Suprapubic skin (tissue), 4 donors: ENCODE measurements around the gene SLC25A33. TPM values are rescaled to one million over a fixed set of nuclear protein-coding genes. Genes with fewer than 3 reads are reported as not detected.
A peak's percentile ranks its signal among the peaks of the same experiment; 100 is the strongest.

Experiments
- DNase-seq, 2 donors: peaks; one replicate each; pipeline ENCODE4 v3.0.0-alpha.2; 2019; ENCODE audit warnings: low spot score in 2 of 2
- H3K27ac ChIP-seq: fragments of 200-600 bp; sonication (generic); one replicate; pipeline ENCODE4 v1.5.1; 2019
- H3K27me3 ChIP-seq: fragments of 200-600 bp; sonication (generic); one replicate; pipeline ENCODE4 v1.5.1; 2019
- H3K36me3 ChIP-seq: fragments of 200-600 bp; sonication (generic); one replicate; pipeline ENCODE4 v1.5.1; 2019
- H3K4me1 ChIP-seq: fragments of 200-600 bp; sonication (generic); one replicate; pipeline ENCODE4 v1.5.1; 2019
- H3K4me3 ChIP-seq: fragments of 200-600 bp; sonication (generic); one replicate; pipeline ENCODE4 v1.5.1; 2019; ENCODE audit warnings: mild to moderate bottlenecking
- H3K9me3 ChIP-seq: fragments of 200-600 bp; sonication (generic); one replicate; pipeline ENCODE4 v1.5.1; 2019
- EP300 ChIP-seq: sonication (generic); formaldehyde crosslinking; IDR thresholded peaks from one replicate; pipeline ENCODE4 v1.6.1; 2017; ENCODE audit warnings: antibody characterized with exemption
- POLR2A ChIP-seq, 2 donors: fragments of 450-650 bp; IDR thresholded peaks; one replicate each; pipeline ENCODE4 v1.6.1; 2017; ENCODE audit warnings: antibody characterized with exemption in 2 of 2, mild to moderate bottlenecking in 2 of 2, moderate library complexity in 2 of 2
- POLR2AphosphoS5 ChIP-seq, 3 donors: sonication (generic); formaldehyde crosslinking; IDR thresholded peaks; one replicate each; pipeline ENCODE4 v1.6.1; 2017; ENCODE audit warnings: antibody characterized with exemption in 3 of 3
- WGBS: methylation state at CpG from one replicate; pipeline ENCODE4 v1.1.5; 2018; 5-methylcytosine and 5-hydroxymethylcytosine counted together
- total RNA-seq, 4 donors: library from RNA; depleted of rRNA; stranded (reverse); fragments of >200 nt; gene quantifications; one replicate each; pipeline ENCODE4 v1.1.0, GENCODE V29; 2016
- TF ChIP-seq, protein P1 (sequence below), 2 donors: fragments of 200-600 bp in 1 of 2; fragments of 450-650 bp in 1 of 2; sonication (generic) in 1 of 2; IDR thresholded peaks; one replicate each; pipeline ENCODE4 v1.5.1; 2016 to 2019; ENCODE audit warnings: antibody characterized with exemption in 2 of 2, mild to moderate bottlenecking in 1 of 2, moderate library complexity in 1 of 2

SLC25A33 gene, protein sequence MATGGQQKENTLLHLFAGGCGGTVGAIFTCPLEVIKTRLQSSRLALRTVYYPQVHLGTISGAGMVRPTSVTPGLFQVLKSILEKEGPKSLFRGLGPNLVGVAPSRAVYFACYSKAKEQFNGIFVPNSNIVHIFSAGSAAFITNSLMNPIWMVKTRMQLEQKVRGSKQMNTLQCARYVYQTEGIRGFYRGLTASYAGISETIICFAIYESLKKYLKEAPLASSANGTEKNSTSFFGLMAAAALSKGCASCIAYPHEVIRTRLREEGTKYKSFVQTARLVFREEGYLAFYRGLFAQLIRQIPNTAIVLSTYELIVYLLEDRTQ
- total RNA-seq, result 1 to 10 TPM; 2.3 to 9.7 (median 5.3) TPM

DNA sequence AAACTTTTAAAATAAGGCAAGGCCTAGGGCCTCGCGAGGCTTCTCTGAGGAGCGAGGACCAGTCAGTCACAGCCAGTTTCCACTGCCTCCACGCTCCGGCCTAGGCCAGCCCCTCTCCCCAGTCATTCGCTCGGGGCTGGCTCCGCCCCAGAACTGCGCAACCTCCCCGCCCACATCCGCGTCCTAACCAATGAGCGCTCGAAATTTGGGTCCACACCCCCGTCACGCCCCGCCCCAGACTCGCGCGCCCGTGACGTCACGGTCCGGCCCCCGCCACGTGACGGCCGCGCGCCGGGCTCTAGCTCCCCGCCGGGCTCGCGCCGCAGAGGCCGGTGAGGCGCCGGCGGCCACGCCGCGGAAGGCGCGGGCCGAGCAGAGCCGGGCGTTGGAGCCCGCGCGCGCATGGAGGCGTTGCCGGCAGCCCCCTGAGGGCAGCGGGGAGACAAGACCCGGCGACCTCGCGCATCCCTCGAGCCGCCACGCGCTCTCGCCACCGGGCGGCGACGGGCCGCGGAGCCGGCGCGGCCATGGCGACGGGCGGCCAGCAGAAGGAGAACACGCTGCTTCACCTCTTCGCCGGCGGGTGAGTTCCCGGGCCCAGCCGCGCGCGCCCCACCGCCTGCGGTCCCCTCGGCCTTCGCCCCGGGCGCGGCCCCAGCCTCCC, at the start of gene SLC25A33:
Gene SLC25A33 (plus strand): TSS at position 301 of the 664 bp plus-strand sequence. CDS start 227 bp downstream, at position 528.
- DNase-seq, result peak; percentile 97 to 99
- H3K4me1 ChIP-seq, result peaks cover 41% of the 10 kb centered on the region
- peak within 1 kb of the TSS; percentile 93 for H3K27ac ChIP-seq
- peak within 1 kb of the TSS; percentile 80 for H3K4me3 ChIP-seq
- TF ChIP-seq, protein P1, sequence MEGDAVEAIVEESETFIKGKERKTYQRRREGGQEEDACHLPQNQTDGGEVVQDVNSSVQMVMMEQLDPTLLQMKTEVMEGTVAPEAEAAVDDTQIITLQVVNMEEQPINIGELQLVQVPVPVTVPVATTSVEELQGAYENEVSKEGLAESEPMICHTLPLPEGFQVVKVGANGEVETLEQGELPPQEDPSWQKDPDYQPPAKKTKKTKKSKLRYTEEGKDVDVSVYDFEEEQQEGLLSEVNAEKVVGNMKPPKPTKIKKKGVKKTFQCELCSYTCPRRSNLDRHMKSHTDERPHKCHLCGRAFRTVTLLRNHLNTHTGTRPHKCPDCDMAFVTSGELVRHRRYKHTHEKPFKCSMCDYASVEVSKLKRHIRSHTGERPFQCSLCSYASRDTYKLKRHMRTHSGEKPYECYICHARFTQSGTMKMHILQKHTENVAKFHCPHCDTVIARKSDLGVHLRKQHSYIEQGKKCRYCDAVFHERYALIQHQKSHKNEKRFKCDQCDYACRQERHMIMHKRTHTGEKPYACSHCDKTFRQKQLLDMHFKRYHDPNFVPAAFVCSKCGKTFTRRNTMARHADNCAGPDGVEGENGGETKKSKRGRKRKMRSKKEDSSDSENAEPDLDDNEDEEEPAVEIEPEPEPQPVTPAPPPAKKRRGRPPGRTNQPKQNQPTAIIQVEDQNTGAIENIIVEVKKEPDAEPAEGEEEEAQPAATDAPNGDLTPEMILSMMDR (IDR thresholded peaks at IDR 0.05), result peak in 1 of 2 donors; percentile 3
- TF ChIP-seq POLR2A (IDR thresholded peaks at IDR 0.05) (peak; percentile 85 to 95), EP300 (peak; percentile 41), POLR2AphosphoS5 (IDR thresholded peaks at IDR 0.05) (no peak)
- WGBS, result 2% methylated on average over 28 of the region's 92 CpGs
- H3K9me3 ChIP-seq, result no peaks in the 10 kb centered on the region
- H3K36me3 ChIP-seq, result no peaks in the 10 kb centered on the region
- H3K27me3 ChIP-seq, result no peaks in the 10 kb centered on the region

DNA sequence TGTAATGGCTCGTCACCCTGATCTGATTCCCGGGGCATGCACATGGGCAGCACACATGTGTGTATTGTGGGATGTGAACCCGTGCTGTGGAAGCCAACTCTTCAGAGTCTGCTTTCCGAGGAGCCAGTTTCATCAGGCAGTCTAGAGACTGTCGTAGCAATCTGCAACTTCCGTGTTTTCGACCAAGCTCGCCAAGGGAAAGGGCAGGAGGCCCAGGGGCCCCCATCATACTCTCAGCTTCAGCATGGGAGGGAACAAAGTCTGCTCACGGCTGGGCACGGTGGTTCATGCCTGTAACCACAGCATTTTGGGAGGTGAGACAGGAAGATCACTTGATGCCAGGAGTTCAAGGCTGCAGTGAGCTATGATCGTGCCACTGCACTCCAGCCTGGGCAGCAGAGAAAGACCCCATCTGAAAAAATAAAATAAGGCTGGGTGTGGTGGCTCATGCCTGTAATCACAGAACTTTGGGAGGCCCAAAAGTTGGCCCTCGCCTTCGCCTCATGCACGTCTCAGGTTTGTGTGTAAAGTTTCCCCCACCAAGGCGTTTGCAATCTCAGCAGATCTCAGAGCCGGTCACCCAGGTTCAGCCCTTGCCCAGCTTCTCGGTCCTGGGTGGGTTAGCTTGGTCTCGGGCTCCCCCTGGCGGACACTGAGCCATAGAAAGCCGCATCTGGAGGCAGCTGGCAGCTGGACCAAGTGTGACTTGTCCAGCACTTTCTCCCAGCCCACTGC, 48.5 kb upstream of the SLC25A33 start:
- H3K4me3 ChIP-seq, result no peak overlapping the region
- TF ChIP-seq, protein P1 (IDR thresholded peaks at IDR 0.05), result peak; percentile 86 to 87
- TF ChIP-seq POLR2AphosphoS5 (IDR thresholded peaks at IDR 0.05) (no peak), EP300 (no peak)
- peak; percentile 93 for DNase-seq
- H3K4me1 ChIP-seq, result peaks cover 14% of the 10 kb centered on the region
- H3K9me3 ChIP-seq, result no peaks in the 10 kb centered on the region
- 68% methylated on average over 12 of the region's 20 CpGs for WGBS
- peaks cover 8% of the 10 kb centered on the region for H3K27me3 ChIP-seq
- no peaks in the 10 kb centered on the region for H3K36me3 ChIP-seq
- H3K27ac ChIP-seq, result no peak overlapping the region

DNA sequence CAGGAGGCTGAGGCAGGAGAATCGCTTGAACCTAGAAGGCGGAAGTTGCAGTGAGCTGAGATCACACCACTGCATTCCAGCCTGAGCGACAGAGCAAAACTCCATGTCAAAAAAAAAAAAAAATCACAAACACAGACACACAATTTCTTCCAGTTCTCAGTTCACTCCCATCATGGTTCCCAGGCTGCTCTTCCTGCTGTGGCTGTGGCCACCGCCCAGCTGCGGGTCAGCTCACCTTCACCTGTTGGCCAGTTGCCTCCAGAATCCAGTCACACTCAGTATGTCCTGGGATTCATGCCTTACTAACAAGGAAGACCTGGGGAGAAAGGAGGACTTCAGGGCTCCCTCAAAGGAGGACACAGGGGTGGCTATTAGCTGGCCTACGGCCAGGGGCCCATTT, 45.9 kb upstream of the SLC25A33 start:
- Histone ChIP-seq H3K9me3 (no peaks in the 10 kb centered on the region), H3K27me3 (peaks cover 8% of the 10 kb centered on the region), H3K4me1 (peaks cover 14% of the 10 kb centered on the region), H3K27ac (no peak overlapping the region), H3K36me3 (no peaks in the 10 kb centered on the region), H3K4me3 (no peak overlapping the region)
- DNase-seq, result no peak
- TF ChIP-seq, protein P1 (IDR thresholded peaks at IDR 0.05), result no peak
- TF ChIP-seq POLR2A (IDR thresholded peaks at IDR 0.05), result no peak
- TF ChIP-seq EP300, result no peak
- no peak for TF ChIP-seq POLR2AphosphoS5 (IDR thresholded peaks at IDR 0.05)
- 93% methylated on average over 6 of the region's 6 CpGs for WGBS

DNA sequence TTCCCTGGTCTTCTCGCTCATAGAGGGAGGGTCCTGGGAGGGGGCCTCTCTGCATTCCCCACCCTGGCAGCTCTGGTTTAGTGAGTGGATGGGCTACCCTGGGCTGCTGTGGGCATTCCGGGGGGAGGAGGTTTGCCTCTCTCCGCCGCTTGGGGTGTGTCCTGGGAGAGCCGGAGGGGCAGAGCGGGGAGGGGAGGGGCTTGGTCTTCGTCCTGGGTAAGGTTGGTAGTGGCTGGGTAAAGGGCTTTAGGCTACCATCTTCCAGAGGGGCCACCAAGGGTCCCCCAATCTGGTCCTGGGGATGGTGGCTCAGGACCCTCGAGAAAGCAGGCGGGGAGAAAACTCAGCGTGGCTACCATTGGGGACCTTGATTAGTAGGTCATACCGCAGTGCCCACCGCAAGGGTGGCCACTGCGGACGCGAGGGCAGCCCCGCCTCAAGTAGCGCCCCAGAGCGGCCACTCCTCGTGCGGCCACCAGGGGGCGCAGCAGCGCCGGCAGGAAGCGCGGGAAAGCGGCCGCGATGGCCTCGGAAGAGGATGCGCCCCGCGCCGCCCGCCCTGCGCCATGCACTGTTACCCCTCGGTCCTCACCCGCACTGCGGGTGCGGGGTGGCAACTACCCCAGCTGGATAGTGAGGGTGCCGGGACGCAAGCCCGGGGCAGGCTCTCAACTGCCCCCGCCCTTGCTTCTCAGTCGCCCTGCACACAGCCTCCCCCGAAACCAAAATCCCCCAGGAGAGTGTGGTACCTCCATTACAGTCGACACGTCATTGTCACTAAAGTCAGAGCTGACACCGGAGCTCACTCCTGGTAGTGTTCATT, 44.1 kb upstream of the SLC25A33 start:
- H3K4me3 ChIP-seq, result peak overlapping the region; percentile 26

More for the DNA sequence above, 44.1 kb upstream of the SLC25A33 start:
- TF ChIP-seq, protein P1 (IDR thresholded peaks at IDR 0.05), result peak; percentile 91 to 99
- no peak for TF ChIP-seq EP300
- H3K27me3 ChIP-seq, result peaks cover 8% of the 10 kb centered on the region
- H3K9me3 ChIP-seq, result no peaks in the 10 kb centered on the region
- DNase-seq, result peak in 1 of 2 donors; percentile 68
- 27% methylated on average over 13 of the region's 48 CpGs for WGBS
- no peak overlapping the region for H3K27ac ChIP-seq
- no peaks in the 10 kb centered on the region for H3K36me3 ChIP-seq
- peaks cover 14% of the 10 kb centered on the region for H3K4me1 ChIP-seq
